Natural killer cell treated with Interleukin-12 subunit alpha and Interleukin-12 subunit beta and Interleukin-15 and Interleukin-18, amount 100 ng/mL, for 72 hours (primary cell): Measurements from ENCODE around the gene LIN28A. TPM values are rescaled to one million over a fixed set of nuclear protein-coding genes. Genes with fewer than 3 reads are reported as not detected.
A peak's percentile ranks its signal among the peaks of the same experiment; 100 is the strongest.
"Not testable (repeated sequence)": the region's sequence is repeated elsewhere in the genome, so short reads cannot be mapped to it uniquely, and the experiment has no call there.

ENCODE experiments used
- ATAC-seq, 2 donors: fragments of 150-1000 bp; cut with Tn5 transposase in 1 of 2; sonication (Bioruptor Pico), chemical (Tn5 transposase) in 1 of 2; 2 replicates each; pipeline ENCODE4 v1.10.0; 2021
- DNase-seq: peaks from one replicate; pipeline ENCODE4 v3.0.0; 2022; ENCODE audit warnings: low spot score
- H3K27ac Mint-ChIP-seq, 2 donors: 1 replicate in 1 of 2; 2 replicates in 1 of 2; pipeline ENCODE4 v1.8.0; 2022; ENCODE audit warnings: mixed read lengths in 2 of 2, mild to moderate bottlenecking in 1 of 2, moderate library complexity in 1 of 2
- H3K27me3 Mint-ChIP-seq, 2 donors: 1 replicate in 1 of 2; 2 replicates in 1 of 2; pipeline ENCODE4 v1.8.0; 2022; ENCODE audit warnings: mixed read lengths in 2 of 2
- H3K36me3 Mint-ChIP-seq: one replicate; pipeline ENCODE4 v1.8.0; 2022; ENCODE audit warnings: mixed read lengths
- H3K4me1 Mint-ChIP-seq, 2 donors: 1 replicate in 1 of 2; 2 replicates in 1 of 2; pipeline ENCODE4 v1.8.0; 2022; ENCODE audit warnings: low read depth in 2 of 2, mixed read lengths in 2 of 2, mild to moderate bottlenecking in 1 of 2
- H3K4me3 Mint-ChIP-seq: one replicate; pipeline ENCODE4 v1.8.0; 2022; ENCODE audit warnings: mixed read lengths
- H3K9me3 Mint-ChIP-seq: 2 replicates; pipeline ENCODE4 v1.8.0; 2022; ENCODE audit warnings: mixed read lengths
- total RNA-seq, 2 donors: library from RNA; stranded (reverse); gene quantifications; one replicate each; pipeline ENCODE4 v1.2.3, GENCODE V29; 2022

Gene LIN28A
- total RNA-seq, 2 donors from 2014 or later = not detected

- Mint-ChIP-seq H3K27me3 (peaks cover 13 to 24% of the 10 kb centered on the region in 2 donors), H3K27ac (peak overlapping the region in 1 of 2 donors; percentile 58), H3K9me3 (peaks cover 3% of the 10 kb centered on the region), H3K4me3 (peak overlapping the region; percentile 56), H3K36me3 (peaks cover 5% of the 10 kb centered on the region), H3K4me1 (peaks cover 73 to 84% of the 10 kb centered on the region in 2 donors)
- ATAC-seq = no peak
- no peak for DNase-seq
Observed at GRCh38 chr1:26373789-26374188, 36.8 kb upstream of the LIN28A start.

GRCh38 chr1:26374361-26374760 lies 36.3 kb upstream of the LIN28A start:
- Mint-ChIP-seq H3K4me1 (peaks cover 76 to 86% of the 10 kb centered on the region in 2 donors), H3K27me3 (peaks cover 13 to 24% of the 10 kb centered on the region in 2 donors), H3K4me3 (peak overlapping the region; percentile 56), H3K27ac (peak overlapping the region; percentile 50 to 62)
- not testable (repeated sequence) for H3K9me3 Mint-ChIP-seq, DNase-seq, ATAC-seq, H3K36me3 Mint-ChIP-seq

- H3K27ac Mint-ChIP-seq = peak overlapping the region; percentile 37 to 62
- no peak for ATAC-seq
- peaks cover 14 to 24% of the 10 kb centered on the region in 2 donors for H3K27me3 Mint-ChIP-seq
- peaks cover 73 to 81% of the 10 kb centered on the region in 2 donors for H3K4me1 Mint-ChIP-seq
- peaks cover 5% of the 10 kb centered on the region for H3K36me3 Mint-ChIP-seq
- no peak for DNase-seq
- peaks cover 3% of the 10 kb centered on the region for H3K9me3 Mint-ChIP-seq
- peak overlapping the region; percentile 56 for H3K4me3 Mint-ChIP-seq
Observed at GRCh38 chr1:26375081-26375480, 35.5 kb upstream of the LIN28A start.

- peak overlapping the region; percentile 15 for H3K4me3 Mint-ChIP-seq
- peaks cover 17 to 19% of the 10 kb centered on the region in 2 donors for H3K27me3 Mint-ChIP-seq
- no peaks in the 10 kb centered on the region for H3K9me3 Mint-ChIP-seq
- H3K36me3 Mint-ChIP-seq = peaks cover under 1% of the 10 kb centered on the region
- peak overlapping the region; percentile 37 to 62 for H3K27ac Mint-ChIP-seq
- ATAC-seq = no peak
- DNase-seq = no peak
- H3K4me1 Mint-ChIP-seq = peaks cover 66 to 71% of the 10 kb centered on the region in 2 donors
Observed at GRCh38 chr1:26376050-26376449, 34.6 kb upstream of the LIN28A start.

- Mint-ChIP-seq H3K4me3 (peak overlapping the region; percentile 81), H3K27me3 (peaks cover 15 to 20% of the 10 kb centered on the region in 2 donors), H3K27ac (peak overlapping the region; percentile 52 to 70), H3K9me3 (no peaks in the 10 kb centered on the region), H3K36me3 (no peaks in the 10 kb centered on the region), H3K4me1 (peaks cover 57 to 58% of the 10 kb centered on the region in 2 donors)
- DNase-seq = peak; percentile 93
- ATAC-seq = peak; percentile 100
Observed at GRCh38 chr1:26378088-26378878, 32.3 kb upstream of the LIN28A start.

- no peaks in the 10 kb centered on the region for H3K9me3 Mint-ChIP-seq
- no peak for DNase-seq
- H3K36me3 Mint-ChIP-seq = no peaks in the 10 kb centered on the region
- no peak for ATAC-seq
- H3K27me3 Mint-ChIP-seq = peaks cover 14 to 16% of the 10 kb centered on the region in 2 donors
- H3K4me1 Mint-ChIP-seq = peaks cover 51 to 52% of the 10 kb centered on the region in 2 donors
- peak overlapping the region; percentile 52 to 70 for H3K27ac Mint-ChIP-seq
- H3K4me3 Mint-ChIP-seq = peak overlapping the region; percentile 81
Observed at GRCh38 chr1:26378879-26379251, 31.8 kb upstream of the LIN28A start.

GRCh38 chr1:26384076-26384475 lies 26.5 kb upstream of the LIN28A start:
- H3K9me3 Mint-ChIP-seq = no peaks in the 10 kb centered on the region
- DNase-seq (no peak), ATAC-seq (peak; percentile 73 to 74)
- peaks cover 27 to 30% of the 10 kb centered on the region in 2 donors for H3K27me3 Mint-ChIP-seq
- H3K4me1 Mint-ChIP-seq = peaks cover 23 to 28% of the 10 kb centered on the region in 2 donors
- H3K27ac Mint-ChIP-seq = peak overlapping the region in 1 of 2 donors; percentile 2
- H3K36me3 Mint-ChIP-seq = no peaks in the 10 kb centered on the region
- peak overlapping the region; percentile 68 for H3K4me3 Mint-ChIP-seq

- peaks cover 28 to 32% of the 10 kb centered on the region in 2 donors for H3K27me3 Mint-ChIP-seq
- peak overlapping the region; percentile 47 for H3K4me3 Mint-ChIP-seq
Observed at GRCh38 chr1:26385063-26385462, 25.6 kb upstream of the LIN28A start.

GRCh38 chr1:26387447-26387846 lies 23.2 kb upstream of the LIN28A start:
- Mint-ChIP-seq H3K27ac (peak overlapping the region in 1 of 2 donors; percentile 23), H3K9me3 (no peaks in the 10 kb centered on the region), H3K4me1 (peaks cover 24 to 36% of the 10 kb centered on the region in 2 donors), H3K4me3 (no peak overlapping the region), H3K27me3 (peaks cover 25 to 26% of the 10 kb centered on the region in 2 donors), H3K36me3 (no peaks in the 10 kb centered on the region)
- ATAC-seq = no peak
- DNase-seq = no peak

More at GRCh38 chr1:26385063-26385462, 25.6 kb upstream of the LIN28A start:
- not testable (repeated sequence) for DNase-seq, ATAC-seq, H3K27ac Mint-ChIP-seq, H3K36me3 Mint-ChIP-seq, H3K9me3 Mint-ChIP-seq
- H3K4me1 Mint-ChIP-seq = peaks cover 21 to 28% of the 10 kb centered on the region in 2 donors

GRCh38 chr1:26388791-26389445 lies 21.7 kb upstream of the LIN28A start:
- H3K27ac Mint-ChIP-seq = no peak overlapping the region
- H3K4me3 Mint-ChIP-seq = no peak overlapping the region
- no peaks in the 10 kb centered on the region for H3K36me3 Mint-ChIP-seq
- peaks cover 24 to 35% of the 10 kb centered on the region in 2 donors for H3K4me1 Mint-ChIP-seq
- DNase-seq (no peak), ATAC-seq (no peak)
- H3K27me3 Mint-ChIP-seq = peaks cover 30 to 36% of the 10 kb centered on the region in 2 donors
- H3K9me3 Mint-ChIP-seq = no peaks in the 10 kb centered on the region

GRCh38 chr1:26389604-26390247 lies 20.9 kb upstream of the LIN28A start:
- Mint-ChIP-seq H3K4me1 (peaks cover 18 to 29% of the 10 kb centered on the region in 2 donors), H3K9me3 (no peaks in the 10 kb centered on the region), H3K4me3 (no peak overlapping the region), H3K27me3 (peaks cover 24 to 33% of the 10 kb centered on the region in 2 donors), H3K36me3 (no peaks in the 10 kb centered on the region), H3K27ac (no peak overlapping the region)
- no peak for ATAC-seq
- DNase-seq = no peak

- Mint-ChIP-seq H3K4me3 (no peak overlapping the region), H3K9me3 (no peaks in the 10 kb centered on the region), H3K4me1 (peaks cover 12 to 16% of the 10 kb centered on the region in 2 donors), H3K36me3 (no peaks in the 10 kb centered on the region), H3K27me3 (peaks cover 24 to 28% of the 10 kb centered on the region in 2 donors), H3K27ac (no peak overlapping the region)
- DNase-seq (no peak), ATAC-seq (peak; percentile 74 to 82)
Observed at GRCh38 chr1:26391450-26391849, 19.2 kb upstream of the LIN28A start.

- Mint-ChIP-seq H3K4me1 (peaks cover 7 to 8% of the 10 kb centered on the region in 2 donors), H3K36me3 (no peaks in the 10 kb centered on the region), H3K4me3 (no peak overlapping the region), H3K27ac (no peak overlapping the region), H3K27me3 (peaks cover 15 to 16% of the 10 kb centered on the region in 2 donors), H3K9me3 (no peaks in the 10 kb centered on the region)
- DNase-seq (no peak), ATAC-seq (no peak)
Observed at GRCh38 chr1:26395754-26396153, 14.9 kb upstream of the LIN28A start.
